HG02870 (cell line): ENCODE data around the gene SUGCT.
"Not testable (repeated sequence)": the region's sequence is repeated elsewhere in the genome, so short reads cannot be mapped to it uniquely, and the experiment has no call there.

ENCODE experiments used
- ATAC-seq: cut with Tn5 transposase; IDR thresholded peaks from one replicate; pipeline ENCODE4 v1.9.1; 2021; ENCODE audit warnings: mild to moderate bottlenecking, moderate library complexity; ENCODE audit not compliant: unreplicated experiment

The SUGCT gene

GRCh38 chr7:40244226-40244625 lies 109.4 kb downstream of the SUGCT start:
- no peak for ATAC-seq

- no peak for ATAC-seq
Measured at GRCh38 chr7:40248681-40249080, 113.9 kb downstream of the SUGCT start.

DNA sequence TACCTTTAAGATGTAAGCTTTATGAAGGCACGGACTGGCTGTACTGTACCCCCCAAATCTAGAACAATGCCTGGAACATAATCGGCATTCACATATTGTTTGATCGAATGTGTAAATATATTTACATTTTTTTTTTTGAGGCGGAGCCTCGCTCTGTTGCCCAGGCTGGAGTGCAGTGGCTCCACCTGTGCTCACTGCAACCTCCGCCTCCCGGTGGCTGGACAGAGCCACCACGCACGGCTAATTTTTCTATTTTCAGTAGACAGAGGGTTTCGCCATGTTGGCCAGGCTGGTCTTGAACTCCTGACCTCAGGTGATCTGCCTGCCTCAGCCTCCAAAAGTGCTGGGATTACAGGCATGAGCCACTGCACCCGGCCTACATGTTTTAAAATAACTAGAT lies 118.6 kb downstream of the SUGCT start:
- ATAC-seq, result not testable (repeated sequence)

GRCh38 chr7:40263752-40264390 lies 129.1 kb downstream of the SUGCT start:
- ATAC-seq, result no peak

DNA sequence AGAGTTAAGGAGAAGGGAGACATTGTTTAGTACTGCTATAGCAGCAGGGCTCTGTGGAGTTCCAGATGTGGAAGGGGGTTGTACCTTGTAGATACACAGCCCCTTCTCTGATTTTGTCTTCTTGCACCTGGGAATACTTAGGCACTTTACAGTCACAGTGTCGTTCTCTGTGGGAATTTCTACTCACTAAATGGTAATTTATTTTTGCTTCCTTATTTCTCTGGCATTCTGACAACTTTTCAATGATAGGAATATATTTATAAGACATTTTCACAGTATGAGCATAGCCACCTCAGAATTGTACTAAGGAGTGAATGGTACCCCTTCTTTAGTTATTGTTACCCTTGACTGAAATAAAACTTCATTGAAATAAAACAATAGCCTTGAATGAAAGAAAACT lies 132.8 kb downstream of the SUGCT start:
- no peak for ATAC-seq

DNA sequence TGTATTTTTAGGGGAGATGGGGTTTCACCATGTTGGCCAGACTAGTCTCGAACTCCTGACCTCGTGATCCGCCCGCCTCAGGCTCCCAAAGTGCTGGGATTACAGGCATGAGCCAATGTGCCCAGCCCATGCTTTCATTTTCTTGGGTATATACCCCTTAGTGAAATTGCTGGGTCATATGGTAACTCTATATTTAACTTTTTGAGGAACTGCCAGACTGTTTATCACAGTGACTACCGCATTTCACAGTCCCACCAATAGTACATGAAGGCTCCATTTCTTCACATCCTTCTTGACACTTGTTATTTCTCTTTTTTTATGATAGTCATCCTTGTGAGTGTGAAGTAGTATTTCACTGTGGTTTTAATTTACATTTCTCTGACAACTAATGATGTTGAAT lies 134.0 kb downstream of the SUGCT start:
- not testable (repeated sequence) for ATAC-seq

GRCh38 chr7:40276061-40276460 lies 141.3 kb downstream of the SUGCT start:
- ATAC-seq, result no peak

- ATAC-seq, result no peak
Measured at GRCh38 chr7:40279991-40280390, 145.2 kb downstream of the SUGCT start.

DNA sequence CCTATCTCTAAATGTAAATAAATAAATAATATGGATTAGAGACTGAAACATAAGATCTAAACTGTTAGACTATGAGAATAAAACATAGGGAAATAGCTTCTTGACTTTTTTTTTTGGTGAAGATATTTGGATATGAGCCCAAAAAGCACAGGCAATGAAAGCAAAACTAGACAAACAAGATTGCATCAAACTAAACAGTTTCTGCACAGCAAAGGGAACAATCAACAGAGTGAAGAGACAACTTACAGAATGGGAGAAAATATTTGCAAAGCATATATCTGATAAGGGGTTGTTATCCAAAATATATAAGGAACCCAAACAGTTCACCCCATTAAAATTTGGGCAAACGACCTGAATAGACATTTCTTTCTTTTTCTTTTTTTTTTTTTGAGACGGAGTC lies 148.1 kb downstream of the SUGCT start:
- ATAC-seq, result no peak

DNA sequence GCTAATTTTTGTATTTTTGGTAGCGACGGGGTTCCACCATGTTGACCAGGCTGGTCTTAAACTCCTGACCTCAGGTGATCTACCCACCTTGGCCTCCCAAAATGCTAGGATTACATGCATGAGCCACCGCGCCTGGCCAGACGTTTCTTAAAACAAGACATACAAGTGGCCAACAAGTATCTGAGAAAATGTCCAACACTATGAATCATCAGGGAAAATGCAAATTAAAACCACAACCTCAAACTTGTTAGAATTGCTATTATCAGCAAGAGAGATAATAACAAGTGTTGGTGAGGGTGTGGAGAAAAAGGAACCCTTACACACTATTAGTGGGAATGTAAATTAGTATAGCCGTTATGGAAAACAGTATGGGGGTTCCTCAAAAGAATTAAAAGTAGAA lies 148.6 kb downstream of the SUGCT start:
- no peak for ATAC-seq

DNA sequence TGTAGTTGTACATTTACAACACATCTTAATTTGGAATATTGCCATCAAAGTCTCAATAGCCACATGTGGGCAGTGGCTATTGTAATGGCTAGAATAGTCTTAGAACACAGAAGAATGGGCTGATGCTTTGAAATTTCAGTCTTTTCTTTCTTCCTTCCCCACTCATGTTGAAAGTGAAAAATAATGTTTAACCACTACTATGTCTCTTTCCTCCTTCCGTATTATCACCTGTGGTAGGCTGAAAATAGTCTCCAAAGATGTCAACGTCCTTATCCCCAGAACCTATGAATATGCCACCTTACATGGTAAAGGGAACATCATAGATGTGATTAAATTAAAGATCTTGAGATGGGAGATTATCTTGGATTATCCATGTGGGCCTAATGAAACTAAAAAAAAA lies 154.0 kb downstream of the SUGCT start:
- ATAC-seq, result no peak

DNA sequence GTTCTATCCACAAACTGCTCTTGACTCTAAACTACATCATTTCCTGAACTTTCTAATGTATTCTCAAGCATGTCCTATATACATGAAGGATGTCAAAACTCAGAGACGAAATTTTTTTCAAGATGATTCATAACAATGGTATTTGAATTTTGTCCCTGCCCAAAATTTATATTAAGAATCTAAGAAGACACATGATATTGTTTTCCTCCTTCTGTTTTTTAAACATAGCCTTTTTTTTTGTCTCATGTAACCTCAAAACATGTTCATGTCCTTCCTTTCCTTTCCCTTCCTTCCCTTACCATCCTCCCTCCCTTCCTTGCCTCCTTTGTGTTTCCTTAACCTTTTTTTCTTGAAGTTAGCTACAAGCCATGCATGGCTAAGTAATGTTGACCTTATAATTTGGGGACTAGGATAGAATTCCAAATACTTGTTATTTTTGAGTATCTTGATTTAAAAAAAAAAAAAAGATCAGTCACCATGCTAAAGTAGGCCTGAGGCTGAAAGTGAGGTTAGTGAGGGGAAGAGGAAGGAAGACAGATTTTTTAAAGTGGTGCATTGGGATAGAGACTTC lies 163.0 kb downstream of the SUGCT start:
- no peak for ATAC-seq

DNA sequence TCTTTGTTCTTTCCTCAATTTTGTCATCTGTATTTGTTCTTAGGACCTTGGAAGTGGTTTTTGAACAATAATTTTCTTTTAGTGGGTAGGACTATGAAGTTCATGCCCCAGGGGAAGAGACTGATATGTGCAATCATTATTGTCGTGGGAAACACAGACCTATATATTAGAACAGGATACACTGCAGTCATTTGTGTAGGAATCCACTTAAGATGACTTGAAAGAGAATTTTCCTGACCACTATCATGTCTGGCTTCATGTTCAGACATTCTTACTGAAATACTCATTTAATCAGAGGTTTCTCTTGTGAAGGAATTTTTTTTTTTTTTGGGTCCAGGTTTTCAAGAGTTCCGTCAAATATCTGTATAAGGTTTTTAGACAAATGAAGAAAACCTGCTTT lies 163.6 kb downstream of the SUGCT start:
- ATAC-seq, result no peak

GRCh38 chr7:40299097-40299496 lies 164.3 kb downstream of the SUGCT start:
- no peak for ATAC-seq

GRCh38 chr7:40300146-40300670 lies 165.4 kb downstream of the SUGCT start:
- ATAC-seq, result no peak

GRCh38 chr7:40301486-40302068 lies 166.8 kb downstream of the SUGCT start:
- ATAC-seq, result no peak

GRCh38 chr7:40303996-40304395 lies 169.2 kb downstream of the SUGCT start:
- ATAC-seq, result no peak

DNA sequence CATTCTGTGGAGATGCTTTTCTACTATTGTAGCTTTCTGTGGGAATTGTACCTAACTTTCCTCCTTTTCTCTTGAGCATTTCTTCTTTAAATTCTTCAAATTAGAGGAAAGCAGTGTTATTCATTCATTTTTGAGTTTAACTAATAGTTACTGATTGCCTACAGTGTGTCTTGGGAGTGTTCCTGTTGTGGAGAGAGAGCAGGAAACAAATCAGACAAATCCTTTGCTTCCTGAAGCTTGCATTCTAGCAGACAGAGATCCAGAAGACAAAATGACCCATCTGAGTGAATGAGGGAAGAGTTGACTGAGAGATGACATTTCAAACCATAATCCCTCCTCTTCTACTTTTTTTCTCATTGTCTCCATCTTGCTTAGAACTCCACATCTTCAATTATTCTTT lies 170.4 kb downstream of the SUGCT start:
- no peak for ATAC-seq

DNA sequence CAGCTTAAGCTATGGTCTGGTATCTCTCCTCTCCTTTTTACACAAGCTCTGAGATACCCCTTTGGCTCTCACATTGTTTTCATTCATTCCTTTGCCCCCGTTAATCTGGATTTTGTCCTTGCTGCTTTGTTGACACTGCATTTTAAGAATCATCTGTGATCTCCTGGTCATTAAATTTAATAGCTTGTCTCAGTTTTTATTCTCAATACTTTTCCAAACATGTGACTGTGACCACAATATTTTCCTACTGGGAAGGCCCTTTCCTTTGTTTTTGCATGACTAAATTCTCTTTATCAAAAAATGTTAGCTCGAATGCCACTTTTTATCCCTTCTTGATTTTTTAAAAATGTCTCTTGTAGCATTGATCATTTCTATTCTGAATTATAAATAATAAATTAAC lies 171.2 kb downstream of the SUGCT start:
- no peak for ATAC-seq

- no peak for ATAC-seq
Measured at GRCh38 chr7:40306596-40306995, 171.8 kb downstream of the SUGCT start.

- no peak for ATAC-seq
Measured at GRCh38 chr7:40310258-40310657, 175.5 kb downstream of the SUGCT start.

GRCh38 chr7:40311307-40311706 lies 176.5 kb downstream of the SUGCT start:
- ATAC-seq, result peak; percentile 84
